NB4 (cell line): ENCODE results near the gene OS9.

Experiments
- CTCF ChIP-seq: IDR thresholded peaks from one replicate; pipeline ENCODE4 v1.5.1; 2012; ENCODE audit warnings: low read depth, low read length
- MAX ChIP-seq: IDR thresholded peaks from 2 replicates; pipeline ENCODE4 v1.6.1; 2011; ENCODE audit warnings: low read depth, low read length

- no peak for TF ChIP-seq MAX
- no peak for TF ChIP-seq CTCF
These were observed 60.7 kb downstream of the OS9 start, which contains the start of gene MARCHF9 for GRCh38 chr12:57754411-57755193.
